Esophagus squamous epithelium (tissue), 4 donors: ENCODE results near the gene KLK6.

Experiments
- CTCF ChIP-seq, 6 experiments: fragments of 450-650 bp in 4 of 6; fragments of 200-600 bp in 2 of 6; sonication (generic) in 2 of 6; IDR thresholded peaks; one replicate each; pipeline ENCODE4 v1.5.1; 2016 to 2019; ENCODE audit warnings: antibody characterized with exemption in 6 of 6, mild to moderate bottlenecking in 4 of 6, moderate library complexity in 4 of 6
- POLR2A ChIP-seq, 4 donors: fragments of 450-650 bp; IDR thresholded peaks; one replicate each; pipeline ENCODE4 v1.6.1; 2017; ENCODE audit warnings: antibody characterized with exemption in 4 of 4, mild to moderate bottlenecking in 4 of 4, moderate library complexity in 3 of 4

GRCh38 chr19:50994129-50994528, 24.7 kb upstream of the KLK6 start:
- no peak for TF ChIP-seq CTCF (IDR thresholded peaks at IDR 0.05)
- no peak for TF ChIP-seq POLR2A (IDR thresholded peaks at IDR 0.05)
